Duodenal mucosa (tissue), 2 donors: Measurements from ENCODE around the gene GRID1.

ENCODE experiments used
- H3K27ac ChIP-seq: one replicate; pipeline ENCODE4 v1.7.0; 2013; ENCODE audit warnings: low read depth, low read length
- H3K27me3 ChIP-seq, 2 donors: one replicate each; pipeline ENCODE4 v1.7.0; 2013; ENCODE audit warnings: low read length in 2 of 2, control low read depth in 1 of 2; ENCODE audit not compliant: insufficient read depth in 2 of 2, control insufficient read depth in 1 of 2
- H3K36me3 ChIP-seq, 2 donors: one replicate each; pipeline ENCODE4 v1.7.0; 2013; ENCODE audit warnings: low read length in 2 of 2, control low read depth in 1 of 2; ENCODE audit not compliant: insufficient read depth in 2 of 2, control insufficient read depth in 1 of 2
- H3K4me1 ChIP-seq, 2 donors: one replicate each; pipeline ENCODE4 v1.7.0; 2013; ENCODE audit warnings: low read length in 2 of 2, control low read depth in 1 of 2; ENCODE audit not compliant: insufficient read depth in 2 of 2, control insufficient read depth in 1 of 2
- H3K4me3 ChIP-seq, 2 donors: one replicate each; pipeline ENCODE4 v1.7.0; 2013; ENCODE audit warnings: low read length in 2 of 2, low read depth in 1 of 2
- H3K9ac ChIP-seq, 2 donors: one replicate each; pipeline ENCODE4 v1.7.0; 2013; ENCODE audit warnings: low read length in 2 of 2, low read depth in 1 of 2
- H3K9me3 ChIP-seq, 2 donors: one replicate each; pipeline ENCODE4 v1.7.0; 2013; ENCODE audit warnings: low read length in 2 of 2, control low read depth in 1 of 2; ENCODE audit not compliant: control insufficient read depth in 1 of 2

Gene GRID1

GRCh38 chr10:86170255-86171108 lies 196.1 kb downstream of the GRID1 start:
- H3K4me1 ChIP-seq: peaks cover 26 to 27% of the 10 kb centered on the region in 2 donors
- no peak overlapping the region for H3K4me3 ChIP-seq
- no peaks in the 10 kb centered on the region for H3K27me3 ChIP-seq
- H3K27ac ChIP-seq: no peak overlapping the region
- H3K9me3 ChIP-seq: no peaks in the 10 kb centered on the region
- H3K9ac ChIP-seq: no peak overlapping the region
- H3K36me3 ChIP-seq: no peaks in the 10 kb centered on the region

GRCh38 chr10:86169506-86170254 lies 196.9 kb downstream of the GRID1 start:
- H3K9me3 ChIP-seq: no peaks in the 10 kb centered on the region
- H3K9ac ChIP-seq: no peak overlapping the region
- H3K36me3 ChIP-seq: no peaks in the 10 kb centered on the region
- H3K27ac ChIP-seq: no peak overlapping the region
- peaks cover 32 to 35% of the 10 kb centered on the region in 2 donors for H3K4me1 ChIP-seq
- no peak overlapping the region for H3K4me3 ChIP-seq
- no peaks in the 10 kb centered on the region for H3K27me3 ChIP-seq

GRCh38 chr10:86169066-86169465 lies 197.5 kb downstream of the GRID1 start:
- no peak overlapping the region for H3K9ac ChIP-seq
- H3K27me3 ChIP-seq: no peaks in the 10 kb centered on the region

GRCh38 chr10:86168256-86168655 lies 198.3 kb downstream of the GRID1 start:
- Histone ChIP-seq H3K9ac (peak overlapping the region; percentile 10 to 33), H3K27me3 (no peaks in the 10 kb centered on the region), H3K4me3 (no peak overlapping the region), H3K9me3 (no peaks in the 10 kb centered on the region), H3K27ac (no peak overlapping the region), H3K36me3 (no peaks in the 10 kb centered on the region), H3K4me1 (peaks cover 45% of the 10 kb centered on the region in 2 donors)

More at GRCh38 chr10:86169066-86169465, 197.5 kb downstream of the GRID1 start:
- no peak overlapping the region for H3K27ac ChIP-seq
- H3K9me3 ChIP-seq: no peaks in the 10 kb centered on the region
- peaks cover 37% of the 10 kb centered on the region in 2 donors for H3K4me1 ChIP-seq
- H3K36me3 ChIP-seq: no peaks in the 10 kb centered on the region
- no peak overlapping the region for H3K4me3 ChIP-seq

GRCh38 chr10:86167762-86168128 lies 198.8 kb downstream of the GRID1 start:
- Histone ChIP-seq H3K9me3 (no peaks in the 10 kb centered on the region), H3K4me3 (no peak overlapping the region), H3K27me3 (no peaks in the 10 kb centered on the region), H3K36me3 (no peaks in the 10 kb centered on the region), H3K9ac (peak overlapping the region; percentile 10 to 33), H3K27ac (no peak overlapping the region), H3K4me1 (peaks cover 50% of the 10 kb centered on the region in 2 donors)

- no peaks in the 10 kb centered on the region for H3K9me3 ChIP-seq
- H3K36me3 ChIP-seq: no peaks in the 10 kb centered on the region
- H3K9ac ChIP-seq: no peak overlapping the region
- peaks cover 53 to 55% of the 10 kb centered on the region in 2 donors for H3K4me1 ChIP-seq
- no peak overlapping the region for H3K27ac ChIP-seq
- no peak overlapping the region for H3K4me3 ChIP-seq
- H3K27me3 ChIP-seq: no peaks in the 10 kb centered on the region
Observed at GRCh38 chr10:86167121-86167761, 199.4 kb downstream of the GRID1 start.

GRCh38 chr10:86165666-86166065 lies 200.9 kb downstream of the GRID1 start:
- H3K27me3 ChIP-seq: no peaks in the 10 kb centered on the region
- peaks cover 53 to 55% of the 10 kb centered on the region in 2 donors for H3K4me1 ChIP-seq
- no peaks in the 10 kb centered on the region for H3K9me3 ChIP-seq
- no peak overlapping the region for H3K27ac ChIP-seq
- H3K4me3 ChIP-seq: no peak overlapping the region
- no peak overlapping the region for H3K9ac ChIP-seq
- H3K36me3 ChIP-seq: no peaks in the 10 kb centered on the region

GRCh38 chr10:86164960-86165630 lies 201.5 kb downstream of the GRID1 start:
- Histone ChIP-seq H3K9me3 (no peaks in the 10 kb centered on the region), H3K4me3 (no peak overlapping the region), H3K27ac (no peak overlapping the region), H3K27me3 (no peaks in the 10 kb centered on the region), H3K36me3 (no peaks in the 10 kb centered on the region), H3K9ac (no peak overlapping the region), H3K4me1 (peaks cover 53 to 55% of the 10 kb centered on the region in 2 donors)

GRCh38 chr10:86164174-86164774 lies 202.3 kb downstream of the GRID1 start:
- Histone ChIP-seq H3K9me3 (no peaks in the 10 kb centered on the region), H3K4me3 (peak overlapping the region; percentile 17 to 38), H3K36me3 (no peaks in the 10 kb centered on the region), H3K4me1 (peaks cover 53 to 55% of the 10 kb centered on the region in 2 donors), H3K27me3 (no peaks in the 10 kb centered on the region), H3K9ac (peak overlapping the region; percentile 45 to 53), H3K27ac (peak overlapping the region; percentile 74)
